OCI-LY7 (cell line): ENCODE measurements around the gene FOXA1. TPM values are rescaled to one million over a fixed set of nuclear protein-coding genes. Genes with fewer than 3 reads are reported as not detected.
"Not testable (repeated sequence)": the region's sequence is repeated elsewhere in the genome, so short reads cannot be mapped to it uniquely, and the experiment has no call there.

Experiments
- BruUV-seq: library from RNA; stranded (reverse); fragments of 400-500 nt; replicated peaks from 2 replicates; lab custom pipeline; 2021; lab: Mats Ljungman, UMichigan
- CTCF ChIA-PET: fragments of 300-600 bp; sonication (Branson Sonifier 250); formaldehyde crosslinking; loops from one replicate; lab custom pipeline; 2022; ENCODE audit warnings: antibody characterized with exemption; ENCODE audit not compliant: unreplicated experiment; lab: Charles Lee
- POLR2A ChIA-PET: fragments of 300-600 bp; sonication (Branson Sonifier 250); formaldehyde crosslinking; loops from one replicate; lab custom pipeline; 2022; ENCODE audit warnings: antibody characterized with exemption; lab: Charles Lee
- DNase-seq: peaks from one replicate; pipeline ENCODE4 v3.0.0-alpha.2; 2015; ENCODE audit warnings: low spot score
- H2AFZ ChIP-seq: fragments of 200-600 bp; sonication (generic), shearing (Covaris generic); 2 replicates; pipeline ENCODE4 v1.6.1; 2014; ENCODE audit warnings: mild to moderate bottlenecking, antibody characterized with exemption, low read length, moderate library complexity
- H3K27ac ChIP-seq: fragments of 200-600 bp; sonication (generic); 2 replicates; pipeline ENCODE4 v1.5.1; 2014; ENCODE audit warnings: mixed run types, low read depth, mild to moderate bottlenecking, moderate library complexity, low read length, inconsistent platforms; ENCODE audit not compliant: poor library complexity, severe bottlenecking
- H3K36me3 ChIP-seq: fragments of 200-600 bp; sonication (generic); 2 replicates; pipeline ENCODE4 v1.6.1; 2014; ENCODE audit warnings: mild to moderate bottlenecking, antibody characterized with exemption, low read length, moderate library complexity, mixed read lengths; ENCODE audit not compliant: insufficient read depth
- H3K4me1 ChIP-seq: fragments of 200-600 bp; sonication (generic); 2 replicates; pipeline ENCODE4 v1.5.1; 2014; ENCODE audit warnings: mild to moderate bottlenecking, low read length; ENCODE audit not compliant: insufficient read depth, poor library complexity, severe bottlenecking
- H3K4me2 ChIP-seq: fragments of 200-600 bp; sonication (generic); 2 replicates; pipeline ENCODE4 v1.6.1; 2014; ENCODE audit warnings: mild to moderate bottlenecking, low read length
- H3K4me3 ChIP-seq: fragments of 200-600 bp; sonication (generic); 2 replicates; pipeline ENCODE4 v1.5.1; 2014; ENCODE audit warnings: mild to moderate bottlenecking, low read depth, low read length; ENCODE audit not compliant: poor library complexity, severe bottlenecking
- H3K79me2 ChIP-seq: fragments of 200-600 bp; sonication (generic); 2 replicates; pipeline ENCODE4 v1.6.1; 2016; ENCODE audit warnings: low read depth, mild to moderate bottlenecking, low read length, moderate library complexity, mixed read lengths; ENCODE audit not compliant: insufficient read depth
- H3K9me2 ChIP-seq: fragments of 200-600 bp; sonication (generic); 2 replicates; pipeline ENCODE4 v1.6.1; 2016; ENCODE audit warnings: mild to moderate bottlenecking, low read length, mixed read lengths; ENCODE audit not compliant: insufficient read depth
- H3K9me3 ChIP-seq: fragments of 200-600 bp; sonication (generic); 2 replicates; pipeline ENCODE4 v1.6.1; 2014; ENCODE audit warnings: mild to moderate bottlenecking, mixed run types, low read length, mixed read lengths
- H4K20me1 ChIP-seq: fragments of 200-600 bp; sonication (generic); 2 replicates; pipeline ENCODE4 v1.6.1; 2014; ENCODE audit warnings: mild to moderate bottlenecking, antibody characterized with exemption, low read length, moderate library complexity, mixed read lengths; ENCODE audit not compliant: insufficient read depth
- EZH2phosphoT487 ChIP-seq: fragments of 200-600 bp; sonication (generic); IDR thresholded peaks from 2 replicates; pipeline ENCODE4 v1.6.1; 2018; ENCODE audit warnings: low read depth, borderline replicate concordance, mild to moderate bottlenecking, mixed run types, antibody characterized with exemption, low read length, moderate library complexity, mixed read lengths
- intact Hi-C: fragments of 100-400 bp; cut with micrococcal nuclease; formaldehyde crosslinking; loops from one replicate; pipeline ENCODE4 v1.10.0; 2022; ENCODE audit not compliant: unreplicated experiment
- total RNA-seq, 2 experiments: library from RNA; depleted of rRNA in 1 of 2; stranded (reverse); fragments of >200 nt in 1 of 2; shearing (Covaris generic) in 1 of 2; gene quantifications; 2 replicates each; pipeline ENCODE4 v1.2.3, GENCODE V29; 2014 to 2022
- TF ChIP-seq, protein P1 (sequence below): fragments of 200-600 bp; sonication (generic); conservative IDR thresholded peaks from 2 replicates; pipeline ENCODE4 v1.5.1; 2014; ENCODE audit warnings: mild to moderate bottlenecking, antibody characterized with exemption, low read length, moderate library complexity, mixed read lengths

The FOXA1 gene
- total RNA-seq, 2 experiments from 2014 or later = not detected

DNA sequence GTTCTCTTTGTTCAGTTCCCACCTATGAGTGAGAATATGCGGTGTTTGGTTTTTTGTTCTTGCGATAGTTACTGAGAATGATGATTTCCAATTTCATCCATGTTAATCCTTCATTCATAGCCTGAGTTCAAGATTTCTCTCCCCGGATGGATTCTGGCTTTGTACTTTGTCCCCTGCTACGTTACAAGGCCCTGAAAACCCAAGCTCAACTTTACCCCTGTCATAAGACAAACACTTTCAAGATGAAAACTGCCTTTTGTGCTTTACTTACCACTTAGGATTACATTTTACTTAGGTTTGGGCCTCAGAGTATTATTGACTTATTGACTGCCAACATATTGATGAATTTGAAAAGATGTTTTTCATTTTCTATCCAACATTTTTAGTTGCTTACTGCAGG is 36.3 kb downstream of the FOXA1 start:
- Histone ChIP-seq H3K36me3 (no peaks in the 10 kb centered on the region), H3K79me2 (no peaks in the 10 kb centered on the region), H3K4me3 (no peak overlapping the region), H3K27ac (no peak overlapping the region), H3K9me2 (no peaks in the 10 kb centered on the region), H4K20me1 (no peaks in the 10 kb centered on the region), H3K9me3 (no peaks in the 10 kb centered on the region), H2AFZ (no peak overlapping the region), H3K4me2 (no peak overlapping the region), H3K4me1 (no peaks in the 10 kb centered on the region)
- no peak for DNase-seq
- ChIA-PET POLR2A (no interaction called here), CTCF (no interaction called here)
- intact Hi-C loops = no loop called here
- BruUV-seq = no TSS peak
- no peak for TF ChIP-seq EZH2phosphoT487
- TF ChIP-seq, protein P1, sequence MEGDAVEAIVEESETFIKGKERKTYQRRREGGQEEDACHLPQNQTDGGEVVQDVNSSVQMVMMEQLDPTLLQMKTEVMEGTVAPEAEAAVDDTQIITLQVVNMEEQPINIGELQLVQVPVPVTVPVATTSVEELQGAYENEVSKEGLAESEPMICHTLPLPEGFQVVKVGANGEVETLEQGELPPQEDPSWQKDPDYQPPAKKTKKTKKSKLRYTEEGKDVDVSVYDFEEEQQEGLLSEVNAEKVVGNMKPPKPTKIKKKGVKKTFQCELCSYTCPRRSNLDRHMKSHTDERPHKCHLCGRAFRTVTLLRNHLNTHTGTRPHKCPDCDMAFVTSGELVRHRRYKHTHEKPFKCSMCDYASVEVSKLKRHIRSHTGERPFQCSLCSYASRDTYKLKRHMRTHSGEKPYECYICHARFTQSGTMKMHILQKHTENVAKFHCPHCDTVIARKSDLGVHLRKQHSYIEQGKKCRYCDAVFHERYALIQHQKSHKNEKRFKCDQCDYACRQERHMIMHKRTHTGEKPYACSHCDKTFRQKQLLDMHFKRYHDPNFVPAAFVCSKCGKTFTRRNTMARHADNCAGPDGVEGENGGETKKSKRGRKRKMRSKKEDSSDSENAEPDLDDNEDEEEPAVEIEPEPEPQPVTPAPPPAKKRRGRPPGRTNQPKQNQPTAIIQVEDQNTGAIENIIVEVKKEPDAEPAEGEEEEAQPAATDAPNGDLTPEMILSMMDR = no peak

DNA sequence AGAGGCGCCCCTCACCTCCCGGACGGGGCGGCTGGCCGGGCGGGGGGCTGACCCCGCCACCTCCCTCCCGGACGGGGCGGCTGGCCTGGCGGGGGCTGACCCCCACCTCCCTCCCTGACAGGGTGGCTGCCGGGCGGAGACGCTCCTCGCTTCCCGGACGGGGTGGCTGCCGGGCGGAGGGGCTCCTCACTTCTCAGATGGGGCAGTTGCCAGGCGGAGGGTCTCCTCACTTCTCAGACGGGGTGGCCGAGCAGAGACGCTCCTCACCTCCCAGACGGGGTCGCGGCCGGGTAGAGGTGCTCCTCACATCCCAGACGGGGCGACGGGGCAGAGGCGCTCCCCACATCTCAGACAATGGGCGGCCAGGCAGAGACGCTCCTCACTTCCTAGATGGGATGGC is 39.5 kb downstream of the FOXA1 start:
- H3K4me2 ChIP-seq, intact Hi-C loops, H3K9me2 ChIP-seq, BruUV-seq, H3K36me3 ChIP-seq, H3K79me2 ChIP-seq, DNase-seq, H4K20me1 ChIP-seq, H3K9me3 ChIP-seq, POLR2A ChIA-PET, H3K27ac ChIP-seq, H3K4me3 ChIP-seq, H2AFZ ChIP-seq, H3K4me1 ChIP-seq, CTCF ChIA-PET: not testable (repeated sequence)

DNA sequence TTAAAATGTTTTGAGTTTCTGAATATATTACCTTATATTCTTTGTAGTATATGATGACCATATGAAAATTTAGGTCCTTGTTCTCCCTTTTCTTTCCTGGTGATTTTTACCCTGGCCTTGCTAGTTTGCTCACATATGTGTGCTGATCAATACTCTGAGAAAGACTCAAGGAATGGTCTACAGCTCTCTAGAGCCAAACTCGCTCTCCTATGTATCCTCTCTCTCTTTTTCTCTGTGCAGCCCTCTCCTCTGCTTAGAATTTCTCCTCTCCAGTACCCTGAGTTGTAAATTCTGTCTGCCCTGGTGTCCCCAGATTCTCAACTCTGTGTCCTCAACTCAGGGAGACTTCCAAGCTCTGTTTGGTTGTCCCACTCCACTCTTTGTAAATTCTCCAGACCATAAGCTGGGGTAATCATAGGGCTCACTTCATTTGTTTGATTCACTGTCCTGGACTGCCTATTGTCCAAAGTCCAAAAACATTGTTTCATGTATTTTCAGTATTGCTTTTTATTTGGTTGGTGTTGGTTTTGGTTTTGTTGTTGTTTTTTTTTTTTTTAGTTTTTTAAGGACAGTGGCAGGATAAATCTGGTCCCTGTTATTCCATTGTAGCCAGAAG is 41.0 kb downstream of the FOXA1 start:
- CTCF ChIA-PET = interaction anchor here (0.6 kb wide), 1 partner anchor 818 kb away, joined by 3 read pairs; no protein-coding TSS in a partner anchor
- Histone ChIP-seq H4K20me1 (no peaks in the 10 kb centered on the region), H3K9me2 (no peaks in the 10 kb centered on the region), H2AFZ (no peak overlapping the region), H3K4me3 (no peak overlapping the region), H3K4me1 (no peaks in the 10 kb centered on the region), H3K9me3 (no peaks in the 10 kb centered on the region), H3K79me2 (no peaks in the 10 kb centered on the region), H3K36me3 (no peaks in the 10 kb centered on the region), H3K27ac (no peak overlapping the region), H3K4me2 (no peak overlapping the region)
- BruUV-seq = no TSS peak
- no peak for DNase-seq
- POLR2A ChIA-PET = interaction anchor here (0.5 to 0.7 kb wide), 3 partner anchors 51 to 721 kb away, joined by 3 to 5 read pairs (median 5); no protein-coding TSS in a partner anchor
- intact Hi-C loops = no loop called here
- no peak for TF ChIP-seq EZH2phosphoT487
- TF ChIP-seq, protein P1 = no peak
